WERI-Rb-1 (cell line): ENCODE data around the gene VWA5B2.

Experiments
- DNase-seq: peaks from one replicate; pipeline ENCODE4 v3.0.0-alpha.2; 2020
- H3K27ac ChIP-seq: fragments of 250-450 bp; sonication (Bioruptor Pico); 2 replicates; pipeline ENCODE4 v1.5.1; 2020; ENCODE audit warnings: mild to moderate bottlenecking, moderate library complexity
- H3K27me3 ChIP-seq: fragments of 250-450 bp; sonication (Bioruptor Pico); 2 replicates; pipeline ENCODE4 v1.5.1; 2021; ENCODE audit warnings: mild to moderate bottlenecking, low read depth, moderate library complexity; ENCODE audit not compliant: insufficient read depth, severe bottlenecking
- H3K36me3 ChIP-seq: fragments of 250-450 bp; sonication (Bioruptor Pico); 2 replicates; pipeline ENCODE4 v1.5.1; 2020; ENCODE audit warnings: mild to moderate bottlenecking, moderate library complexity
- H3K4me3 ChIP-seq: 2 replicates; pipeline ENCODE4 v1.5.1; 2011; ENCODE audit warnings: low read depth, mild to moderate bottlenecking, control low read depth, low read length
- H3K9me3 ChIP-seq: fragments of 250-450 bp; sonication (Bioruptor Pico); 2 replicates; pipeline ENCODE4 v1.5.1; 2021; ENCODE audit warnings: mild to moderate bottlenecking, moderate library complexity; ENCODE audit not compliant: severe bottlenecking
- CTCF ChIP-seq: IDR thresholded peaks from 2 replicates; pipeline ENCODE4 v1.5.1; 2011; ENCODE audit warnings: low read depth, mild to moderate bottlenecking, control low read depth, inconsistent platforms, low read length

The VWA5B2 gene

GRCh38 chr3:184240384-184241140 is 11.2 kb downstream of the VWA5B2 start:
- Histone ChIP-seq H3K27ac (no peak overlapping the region), H3K27me3 (no peaks in the 10 kb centered on the region), H3K9me3 (no peaks in the 10 kb centered on the region), H3K4me3 (no peak overlapping the region), H3K36me3 (peaks cover 30% of the 10 kb centered on the region)
- no peak for DNase-seq
- TF ChIP-seq CTCF, result no peak

DNA sequence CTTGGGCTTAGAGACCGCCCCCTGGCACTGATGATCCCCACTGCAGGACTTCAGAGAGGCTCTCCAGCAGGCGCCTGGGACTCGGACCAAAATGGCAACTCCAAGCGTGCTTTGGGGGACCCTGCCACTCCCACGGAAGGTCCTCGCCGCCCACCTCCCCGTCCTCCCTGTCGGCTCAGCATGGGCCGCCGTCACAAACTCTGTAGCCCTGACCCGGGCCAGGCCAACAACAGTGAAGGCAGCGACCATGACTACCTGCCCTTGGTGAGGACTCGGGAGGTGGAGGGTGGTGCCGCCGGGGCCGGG is 11.7 kb downstream of the VWA5B2 start:
- TF ChIP-seq CTCF, result no peak
- Histone ChIP-seq H3K9me3 (no peaks in the 10 kb centered on the region), H3K27ac (no peak overlapping the region), H3K4me3 (no peak overlapping the region), H3K36me3 (peaks cover 30% of the 10 kb centered on the region), H3K27me3 (no peaks in the 10 kb centered on the region)
- no peak for DNase-seq

GRCh38 chr3:184241447-184242296 is 12.3 kb downstream of the VWA5B2 start:
- TF ChIP-seq CTCF, result peak; percentile 89
- Histone ChIP-seq H3K9me3 (no peaks in the 10 kb centered on the region), H3K27ac (no peak overlapping the region), H3K4me3 (no peak overlapping the region), H3K27me3 (no peaks in the 10 kb centered on the region), H3K36me3 (peaks cover 30% of the 10 kb centered on the region)
- peak; percentile 73 for DNase-seq

DNA sequence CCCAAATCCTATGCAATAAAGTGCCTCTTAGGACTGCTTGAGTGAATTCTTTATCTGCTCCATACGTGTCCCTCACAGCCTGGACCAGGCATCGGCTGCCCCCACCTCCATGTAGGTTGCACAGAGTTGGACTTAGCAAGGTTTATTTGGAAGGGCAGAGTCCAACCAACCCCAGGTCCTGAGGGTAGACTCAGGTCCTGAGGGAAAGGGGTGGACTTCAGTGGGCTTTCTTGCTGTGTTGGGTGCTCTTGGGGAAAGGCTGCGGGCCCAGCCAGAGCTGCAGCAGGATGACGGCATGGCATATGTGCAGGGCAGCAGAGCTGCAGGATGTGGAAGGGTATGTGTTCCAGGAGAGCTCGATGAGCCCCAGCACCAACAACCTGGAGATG is 12.9 kb downstream of the VWA5B2 start:
- Histone ChIP-seq H3K36me3 (peaks cover 30% of the 10 kb centered on the region), H3K4me3 (no peak overlapping the region), H3K27me3 (no peaks in the 10 kb centered on the region), H3K9me3 (no peaks in the 10 kb centered on the region), H3K27ac (no peak overlapping the region)
- no peak for DNase-seq
- TF ChIP-seq CTCF, result no peak

DNA sequence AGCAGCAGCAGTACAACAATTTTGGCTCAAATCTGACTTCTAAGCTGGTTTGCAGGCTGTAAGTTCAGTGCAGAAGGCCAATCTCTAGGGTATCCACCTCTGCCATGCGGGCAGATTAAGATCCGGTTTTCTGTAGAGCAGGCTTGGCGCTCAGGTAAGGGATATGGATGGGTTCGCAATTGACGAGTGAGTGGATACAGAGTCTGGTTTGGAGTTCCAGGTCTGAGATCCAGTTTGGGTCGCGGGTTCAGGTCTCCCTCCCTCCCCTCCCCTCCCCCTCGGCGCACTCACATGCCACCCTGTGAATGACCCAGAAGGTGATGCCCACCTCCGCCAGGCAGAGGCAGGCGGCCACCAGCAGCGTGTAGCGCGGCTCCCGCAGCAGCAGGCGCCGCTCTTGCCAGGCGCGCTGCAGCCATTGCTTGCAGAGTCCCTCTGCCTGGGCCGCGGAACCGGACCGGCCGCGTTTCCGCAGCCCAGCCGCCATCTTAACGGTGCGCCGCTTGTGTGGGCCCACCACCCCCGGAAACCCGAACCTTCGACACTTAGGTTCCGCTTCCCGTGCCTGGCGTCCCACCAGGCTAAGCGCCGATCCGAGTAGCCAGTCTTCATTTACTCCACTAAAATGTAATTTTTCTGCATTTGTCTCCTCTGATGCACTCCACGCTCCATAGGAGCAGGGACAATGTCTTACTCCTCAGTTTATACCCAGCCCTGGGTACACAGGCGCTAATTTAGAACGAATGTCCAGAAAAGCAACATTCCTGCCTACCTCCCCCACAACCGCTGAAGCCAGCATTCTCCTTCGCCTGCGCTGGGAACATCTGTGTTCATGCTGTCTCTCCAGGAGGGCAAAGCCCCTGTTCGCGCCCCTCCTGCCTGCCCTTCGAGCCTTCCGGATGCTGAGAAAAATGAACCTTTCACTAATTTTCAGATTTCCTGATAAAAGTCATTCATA is 19.3 kb downstream of the VWA5B2 start, which contains the start of gene ALG3:
Gene ALG3 (minus strand): TSS at position 509 of the 958 bp plus-strand sequence. CDS start 22 bp downstream, at position 487.
- Histone ChIP-seq H3K4me3 (peak within 1 kb of the TSS; percentile 60), H3K9me3 (no peaks in the 10 kb centered on the region), H3K27me3 (no peaks in the 10 kb centered on the region), H3K36me3 (peaks cover 12% of the 10 kb centered on the region; the same call in 1 of the 2 replicates), H3K27ac (peak within 1 kb of the TSS; percentile 86)
- TF ChIP-seq CTCF, result no peak
- DNase-seq, result peak; percentile 83
